ENCODE results near the gene GOT1.

The GOT1 gene

GRCh38 chr10:99395750-99396445 is 34.5 kb downstream of the GOT1 start:
- FAIRE-seq = no peak
- DNase-seq (ENCODE audit: insufficient read length, low spot score) = peak; percentile 79
- no peak for TF ChIP-seq POLR2A (IDR thresholded peaks at IDR 0.05; ENCODE audit: low read depth, low read length)

GRCh38 chr10:99394761-99395386 is 35.5 kb downstream of the GOT1 start:
- TF ChIP-seq POLR2A (IDR thresholded peaks at IDR 0.05; ENCODE audit: low read depth, low read length) = no peak
- FAIRE-seq = no peak
- no peak for DNase-seq (ENCODE audit: insufficient read length, low spot score)

- TF ChIP-seq POLR2A (IDR thresholded peaks at IDR 0.05; ENCODE audit: low read depth, low read length) = no peak
- no peak for FAIRE-seq
- no peak for DNase-seq (ENCODE audit: insufficient read length, low spot score)
Observed at GRCh38 chr10:99394256-99394655, 36.2 kb downstream of the GOT1 start.

- FAIRE-seq (no peak), DNase-seq (ENCODE audit: insufficient read length, low spot score) (no peak)
Observed at GRCh38 chr10:99393683-99394082, 36.7 kb downstream of the GOT1 start.

GRCh38 chr10:99393036-99393435 is 37.4 kb downstream of the GOT1 start:
- DNase-seq (ENCODE audit: insufficient read length, low spot score) (no peak), FAIRE-seq (no peak)
- TF ChIP-seq POLR2A (IDR thresholded peaks at IDR 0.05; ENCODE audit: low read depth, low read length) = no peak

More at GRCh38 chr10:99393683-99394082, 36.7 kb downstream of the GOT1 start:
- no peak for TF ChIP-seq POLR2A (IDR thresholded peaks at IDR 0.05; ENCODE audit: low read depth, low read length)

GRCh38 chr10:99391346-99391745 is 39.1 kb downstream of the GOT1 start:
- no peak for TF ChIP-seq POLR2A (IDR thresholded peaks at IDR 0.05; ENCODE audit: low read depth, low read length)
- no peak for FAIRE-seq
- DNase-seq (ENCODE audit: insufficient read length, low spot score) = no peak

GRCh38 chr10:99389729-99390480 is 40.5 kb downstream of the GOT1 start:
- FAIRE-seq (no peak), DNase-seq (ENCODE audit: insufficient read length, low spot score) (no peak)
- TF ChIP-seq POLR2A (IDR thresholded peaks at IDR 0.05; ENCODE audit: low read depth, low read length) = no peak

GRCh38 chr10:99387541-99387940 is 42.9 kb downstream of the GOT1 start:
- no peak for DNase-seq (ENCODE audit: insufficient read length, low spot score)
- TF ChIP-seq POLR2A (IDR thresholded peaks at IDR 0.05; ENCODE audit: low read depth, low read length) = no peak
- FAIRE-seq = no peak

GRCh38 chr10:99387071-99387470 is 43.4 kb downstream of the GOT1 start:
- no peak for DNase-seq (ENCODE audit: insufficient read length, low spot score)
- TF ChIP-seq POLR2A (IDR thresholded peaks at IDR 0.05; ENCODE audit: low read depth, low read length) = no peak
- no peak for FAIRE-seq

GRCh38 chr10:99382176-99382575 is 48.2 kb downstream of the GOT1 start:
- FAIRE-seq = no peak
- TF ChIP-seq POLR2A (IDR thresholded peaks at IDR 0.05; ENCODE audit: low read depth, low read length) = no peak
- DNase-seq (ENCODE audit: insufficient read length, low spot score) = no peak

- no peak for FAIRE-seq
- DNase-seq (ENCODE audit: insufficient read length, low spot score) = no peak
- TF ChIP-seq POLR2A (IDR thresholded peaks at IDR 0.05; ENCODE audit: low read depth, low read length) = no peak
Observed at GRCh38 chr10:99375426-99375825, 55.0 kb downstream of the GOT1 start.

GRCh38 chr10:99374972-99375371 is 55.5 kb downstream of the GOT1 start:
- no peak for FAIRE-seq
- no peak for TF ChIP-seq POLR2A (IDR thresholded peaks at IDR 0.05; ENCODE audit: low read depth, low read length)
- no peak for DNase-seq (ENCODE audit: insufficient read length, low spot score)

GRCh38 chr10:99374526-99374925 is 55.9 kb downstream of the GOT1 start:
- TF ChIP-seq POLR2A (IDR thresholded peaks at IDR 0.05; ENCODE audit: low read depth, low read length) = no peak
- FAIRE-seq (no peak), DNase-seq (ENCODE audit: insufficient read length, low spot score) (no peak)

- FAIRE-seq (no peak), DNase-seq (ENCODE audit: insufficient read length, low spot score) (no peak)
- TF ChIP-seq POLR2A (IDR thresholded peaks at IDR 0.05; ENCODE audit: low read depth, low read length) = no peak
Observed at GRCh38 chr10:99372546-99373271, 57.7 kb downstream of the GOT1 start.

All from H54 (cell line).